IMR-90 (cell line): ENCODE data around the gene SBK3. TPM values are rescaled to one million over a fixed set of nuclear protein-coding genes. Genes with fewer than 3 reads are reported as not detected.

Experiments
- ATAC-seq: fragments of 200-7000 bp; cut with Tn5 transposase; 2 replicates; pipeline ENCODE4 v1.9.1; 2020; ENCODE audit warnings: low read depth, mild to moderate bottlenecking, moderate library complexity
- BruUV-seq: library from RNA; stranded (reverse); fragments of 400-500 nt; replicated peaks from 2 replicates; lab custom pipeline; 2021; lab: Mats Ljungman, UMichigan
- CTCF ChIA-PET: fragments of 300-600 bp; formaldehyde crosslinking; extraction: SDS; loops from one replicate; lab custom pipeline; 2021; ENCODE audit warnings: antibody characterized with exemption; lab: Yijun Ruan, JAX
- POLR2A ChIA-PET: fragments of 300-600 bp; sonication (Branson Sonifier 250); formaldehyde crosslinking; loops from one replicate; lab custom pipeline; 2022; ENCODE audit warnings: antibody characterized with exemption; ENCODE audit not compliant: unreplicated experiment; lab: Charles Lee
- DNase-seq: peaks from one replicate; pipeline ENCODE4 v3.0.0; 2013
- H2AFZ ChIP-seq: replicated peaks from 2 replicates; pipeline ENCODE3; 2013; ENCODE audit warnings: low read length, mild to moderate bottlenecking; ENCODE audit not compliant: poor library complexity
- H2AK5ac ChIP-seq: 2 replicates; pipeline ENCODE4 v1.6.1; 2013; ENCODE audit warnings: low read depth, low read length, inconsistent platforms
- H2AK9ac ChIP-seq: replicated peaks from 2 replicates; pipeline ENCODE3; 2013; ENCODE audit warnings: mild to moderate bottlenecking, low read depth, low read length, moderate library complexity; ENCODE audit not compliant: poor library complexity
- H2BK120ac ChIP-seq: 2 replicates; pipeline ENCODE4 v1.6.1; 2013; ENCODE audit warnings: low read depth, low read length, inconsistent platforms
- H2BK15ac ChIP-seq: 3 replicates; pipeline ENCODE4 v1.6.1; 2013; ENCODE audit warnings: low read depth, low read length, inconsistent platforms
- H2BK20ac ChIP-seq: 2 replicates; pipeline ENCODE4 v1.6.1; 2013; ENCODE audit warnings: low read depth, mild to moderate bottlenecking, inconsistent platforms, low read length, moderate library complexity
- H2BK5ac ChIP-seq: 2 replicates; pipeline ENCODE4 v1.6.1; 2013; ENCODE audit warnings: mild to moderate bottlenecking, low read depth, low read length, inconsistent platforms; ENCODE audit not compliant: poor library complexity, severe bottlenecking
- H3K14ac ChIP-seq: replicated peaks from 2 replicates; pipeline ENCODE4 v1.6.1; 2013; ENCODE audit warnings: low read depth, low read length, inconsistent platforms
- H3K18ac ChIP-seq: 2 replicates; pipeline ENCODE4 v1.6.1; 2013; ENCODE audit warnings: low read depth, low read length, control low read depth
- H3K23ac ChIP-seq: 2 replicates; pipeline ENCODE4 v1.6.1; 2013; ENCODE audit warnings: low read depth, low read length, inconsistent platforms
- H3K27ac ChIP-seq: 2 replicates; pipeline ENCODE4 v1.5.1; 2013; ENCODE audit warnings: mild to moderate bottlenecking, control low read depth, low read length; ENCODE audit not compliant: insufficient read depth
- H3K27me3 ChIP-seq: 2 replicates; pipeline ENCODE4 v1.6.1; 2013; ENCODE audit warnings: low read length; ENCODE audit not compliant: control insufficient read depth, insufficient read depth
- H3K36me3 ChIP-seq: 2 replicates; pipeline ENCODE4 v1.6.1; 2013; ENCODE audit warnings: low read length, mixed read lengths; ENCODE audit not compliant: control insufficient read depth, insufficient read depth
- H3K4ac ChIP-seq: 2 replicates; pipeline ENCODE4 v1.6.1; 2013; ENCODE audit warnings: low read depth, low read length, inconsistent platforms
- H3K4me1 ChIP-seq: 2 replicates; pipeline ENCODE4 v1.6.1; 2013; ENCODE audit warnings: low read length, mixed read lengths; ENCODE audit not compliant: control insufficient read depth, insufficient read depth
- H3K4me2 ChIP-seq: 2 replicates; pipeline ENCODE4 v1.6.1; 2013; ENCODE audit warnings: low read depth, mild to moderate bottlenecking, control low read depth, low read length, moderate library complexity
- H3K4me3 ChIP-seq: 2 replicates; pipeline ENCODE4 v1.5.1; 2013; ENCODE audit warnings: low read depth, mild to moderate bottlenecking, control low read depth, low read length, moderate library complexity; ENCODE audit not compliant: insufficient read depth
- H3K56ac ChIP-seq: 2 replicates; pipeline ENCODE4 v1.6.1; 2013; ENCODE audit warnings: low read length, inconsistent platforms; ENCODE audit not compliant: insufficient read depth; ENCODE audit errors: extremely low read depth
- H3K79me1 ChIP-seq, 2 experiments: 2 replicates each; pipeline ENCODE4 v1.6.1; 2013; ENCODE audit warnings: low read length in 2 of 2, inconsistent platforms in 1 of 2, low read depth in 1 of 2
- H3K9ac ChIP-seq: 2 replicates; pipeline ENCODE4 v1.6.1; 2013; ENCODE audit warnings: low read depth, low read length, control low read depth
- H3K9me1 ChIP-seq: 2 replicates; pipeline ENCODE4 v1.6.1; 2013; ENCODE audit warnings: low read length, inconsistent platforms; ENCODE audit not compliant: insufficient read depth
- H3K9me3 ChIP-seq: 2 replicates; pipeline ENCODE4 v1.6.1; 2013; ENCODE audit warnings: low read length; ENCODE audit not compliant: control insufficient read depth, insufficient read depth
- H4K20me1 ChIP-seq: 2 replicates; pipeline ENCODE4 v1.6.1; 2013; ENCODE audit warnings: low read length, inconsistent platforms; ENCODE audit not compliant: insufficient read depth
- H4K5ac ChIP-seq: 2 replicates; pipeline ENCODE4 v1.6.1; 2013; ENCODE audit warnings: mild to moderate bottlenecking, low read depth, low read length, control low read depth
- H4K8ac ChIP-seq, 2 experiments: 2 replicates each; pipeline ENCODE4 v1.6.1; 2013; ENCODE audit warnings: low read depth in 2 of 2, low read length in 2 of 2, control low read depth in 1 of 2, inconsistent platforms in 1 of 2
- H4K91ac ChIP-seq: 2 replicates; pipeline ENCODE4 v1.6.1; 2013; ENCODE audit warnings: low read depth, low read length, inconsistent platforms; ENCODE audit not compliant: insufficient read depth
- BHLHE40 ChIP-seq: fragments of 150-350 bp; IDR thresholded peaks from 2 replicates; pipeline ENCODE4 v1.6.1; 2016; ENCODE audit warnings: mild to moderate bottlenecking, low read depth, low read length
- CEBPB ChIP-seq: IDR thresholded peaks from 2 replicates; pipeline ENCODE4 v1.6.1; 2012; ENCODE audit warnings: low read depth, low read length, improper control_type of control experiment
- CHD1 ChIP-seq: IDR thresholded peaks from 2 replicates; pipeline ENCODE4 v1.6.1; 2012; ENCODE audit warnings: low read depth, low read length, improper control_type of control experiment
- CTCF ChIP-seq: conservative IDR thresholded peaks from 2 replicates; pipeline ENCODE4 v1.5.1; 2012; ENCODE audit warnings: mild to moderate bottlenecking, low read depth, low read length, improper control_type of control experiment
- FOS ChIP-seq: fragments of 150-350 bp; IDR thresholded peaks from 2 replicates; pipeline ENCODE4 v1.6.1; 2016; ENCODE audit warnings: low read depth, low read length
- MAFK ChIP-seq: IDR thresholded peaks from 2 replicates; pipeline ENCODE4 v1.6.1; 2012; ENCODE audit warnings: low read depth, low read length, improper control_type of control experiment
- MAZ ChIP-seq: IDR thresholded peaks from 2 replicates; pipeline ENCODE4 v1.6.1; 2012; ENCODE audit warnings: low read depth, mild to moderate bottlenecking, low read length, improper control_type of control experiment, moderate library complexity, borderline replicate concordance
- MXI1 ChIP-seq: IDR thresholded peaks from 2 replicates; pipeline ENCODE4 v1.6.1; 2012; ENCODE audit warnings: low read depth, mild to moderate bottlenecking, low read length, moderate library complexity, borderline replicate concordance
- NFE2L2 ChIP-seq: fragments of 150-350 bp; IDR thresholded peaks from 2 replicates; pipeline ENCODE4 v1.6.1; 2016; ENCODE audit warnings: low read depth, mild to moderate bottlenecking, low read length
- POLR2A ChIP-seq: IDR thresholded peaks from 2 replicates; pipeline ENCODE4 v1.6.1; 2012; ENCODE audit warnings: mild to moderate bottlenecking, low read depth, low read length
- RAD21 ChIP-seq: IDR thresholded peaks from 2 replicates; pipeline ENCODE4 v1.6.1; 2012; ENCODE audit warnings: low read length, improper control_type of control experiment
- RCOR1 ChIP-seq: IDR thresholded peaks from 2 replicates; pipeline ENCODE4 v1.6.1; 2012; ENCODE audit warnings: mild to moderate bottlenecking, low read length, improper control_type of control experiment; ENCODE audit not compliant: insufficient replicate concordance
- RFX5 ChIP-seq: IDR thresholded peaks from 2 replicates; pipeline ENCODE4 v1.8.0; 2012; ENCODE audit warnings: low read depth, mild to moderate bottlenecking, low read length, moderate library complexity
- USF2 ChIP-seq: fragments of 150-350 bp; IDR thresholded peaks from 2 replicates; pipeline ENCODE4 v1.6.1; 2017; ENCODE audit warnings: mild to moderate bottlenecking, antibody characterized with exemption, low read length, low read depth
- WGBS, 2 experiments: methylation state at CpG; one replicate each; pipeline versions ENCODE4 v1.1.5 to v1.1.7; 2013; ENCODE audit warnings: missing lambda C conversion rate in 2 of 2; ENCODE audit not compliant: insufficient read length in 1 of 2; ENCODE audit errors: extremely low coverage in 2 of 2; 5-methylcytosine and 5-hydroxymethylcytosine counted together
- dilution Hi-C: fragments of 300-500 bp; cut with HindIII; formaldehyde crosslinking; loops from one replicate; pipeline ENCODE4 v1.14.3; 2018; ENCODE audit warnings: low sequenced_read_pairs; ENCODE audit not compliant: unreplicated experiment
- in situ Hi-C: fragments of 300-500 bp; cut with MboI; formaldehyde crosslinking; loops from 3 replicates; pipeline ENCODE4 v1.14.3; 2019; ENCODE audit warnings: low sequenced_read_pairs, inconsistent platforms, mixed read lengths
- intact Hi-C: fragments of 100-400 bp; cut with micrococcal nuclease; formaldehyde crosslinking; loops from 2 replicates; pipeline ENCODE4 v1.10.0; 2022
- polyA plus RNA-seq, 3 experiments: library from polyadenylated mRNA; depleted of rRNA; stranded (reverse); fragments of >200 nt; gene quantifications; 2 replicates each; pipeline ENCODE4 v1.2.3, GENCODE V29; 2012; ENCODE audit warnings: low replicate concordance in 1 of 3
- total RNA-seq: library from RNA; depleted of rRNA; stranded (reverse); fragments of >200 nt; gene quantifications from 2 replicates; pipeline ENCODE4 v1.2.3, GENCODE V29; 2012
- TF ChIP-seq, protein P1 (sequence below): fragments of 150-350 bp; IDR thresholded peaks from 2 replicates; pipeline ENCODE4 v1.6.1; 2016; ENCODE audit warnings: low read depth, mild to moderate bottlenecking, low read length, moderate library complexity, borderline replicate concordance

Gene SBK3
- total and polyA plus RNA-seq, 2 of the 4 experiments (the other 2 are of a cell fraction): 0.05 to 0.18 TPM

DNA sequence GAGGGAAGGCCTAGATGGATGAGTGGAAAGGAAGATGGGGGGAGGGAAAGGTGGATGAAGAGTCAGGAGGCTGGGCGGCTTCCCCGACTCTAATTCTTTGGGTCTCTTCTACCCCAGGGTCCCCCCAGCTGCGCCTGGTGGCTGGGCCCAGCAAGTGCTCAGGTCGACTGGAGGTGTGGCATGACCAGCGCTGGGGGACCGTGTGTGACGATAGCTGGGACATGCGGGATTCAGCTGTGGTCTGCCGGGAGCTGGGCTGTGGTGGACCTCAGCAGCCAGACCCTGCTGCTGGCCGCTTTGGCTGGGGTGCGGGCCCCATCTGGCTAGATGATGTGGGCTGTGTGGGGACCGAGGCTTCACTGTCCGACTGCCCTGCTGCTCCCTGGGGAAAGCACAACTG lies 47.6 kb downstream of the SBK3 start:
- no peak overlapping the region for H2AK9ac ChIP-seq
- H3K27ac ChIP-seq: no peak overlapping the region
- WGBS, 2 experiments: 96% methylated on average over 9 of the region's 13 CpGs; no CpG with 5 or more reads in 1 of the 2 experiments
- H3K9me1 ChIP-seq: peaks cover 3% of the 10 kb centered on the region
- H3K23ac ChIP-seq: no peak overlapping the region
- H3K4ac ChIP-seq: no peak overlapping the region
- no peaks in the 10 kb centered on the region for H3K9me3 ChIP-seq
- no peaks in the 10 kb centered on the region for H3K27me3 ChIP-seq
- TF ChIP-seq MXI1 (no peak), FOS (no peak), CEBPB (no peak), CHD1 (no peak), MAFK (no peak), CTCF (no peak), USF2 (no peak), RAD21 (no peak), BHLHE40 (no peak), RCOR1 (no peak), POLR2A (no peak), NFE2L2 (no peak), MAZ (no peak), RFX5 (no peak)
- TF ChIP-seq, protein P1, sequence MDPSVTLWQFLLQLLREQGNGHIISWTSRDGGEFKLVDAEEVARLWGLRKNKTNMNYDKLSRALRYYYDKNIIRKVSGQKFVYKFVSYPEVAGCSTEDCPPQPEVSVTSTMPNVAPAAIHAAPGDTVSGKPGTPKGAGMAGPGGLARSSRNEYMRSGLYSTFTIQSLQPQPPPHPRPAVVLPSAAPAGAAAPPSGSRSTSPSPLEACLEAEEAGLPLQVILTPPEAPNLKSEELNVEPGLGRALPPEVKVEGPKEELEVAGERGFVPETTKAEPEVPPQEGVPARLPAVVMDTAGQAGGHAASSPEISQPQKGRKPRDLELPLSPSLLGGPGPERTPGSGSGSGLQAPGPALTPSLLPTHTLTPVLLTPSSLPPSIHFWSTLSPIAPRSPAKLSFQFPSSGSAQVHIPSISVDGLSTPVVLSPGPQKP: no peak
- no peak overlapping the region for H2BK15ac ChIP-seq
- no TSS peak for BruUV-seq
- H3K18ac ChIP-seq: no peak overlapping the region
- H3K79me1 ChIP-seq: peaks cover 0 to 17% of the 10 kb centered on the region in 2 experiments
- no peak for DNase-seq
- peak overlapping the region; percentile 51 for H2AFZ ChIP-seq
- H3K9ac ChIP-seq: no peak overlapping the region
- H4K91ac ChIP-seq: no peak overlapping the region
- H4K8ac ChIP-seq: no peak overlapping the region
- no peak for ATAC-seq
- POLR2A ChIA-PET: no interaction called here
- H3K4me1 ChIP-seq: peaks cover 16% of the 10 kb centered on the region
- CTCF ChIA-PET: no interaction called here
- no peak overlapping the region for H3K14ac ChIP-seq
- in situ Hi-C loops: loop anchor here (25.0 kb wide), 1 partner anchor 1035 kb away; the partner anchor contains the start of genes CDC42EP5 and LENG9
- dilution Hi-C loops: no loop called here
- no peak overlapping the region for H3K4me3 ChIP-seq
- no peak overlapping the region for H2BK20ac ChIP-seq
- intact Hi-C loops: no loop called here
- no peak overlapping the region for H3K56ac ChIP-seq
- H2BK5ac ChIP-seq: no peak overlapping the region
- no peak overlapping the region for H2AK5ac ChIP-seq
- H3K4me2 ChIP-seq: no peak overlapping the region
- peaks cover 13% of the 10 kb centered on the region; the same call in 1 of the 2 replicates for H3K36me3 ChIP-seq
- H2BK120ac ChIP-seq: no peak overlapping the region
- no peaks in the 10 kb centered on the region for H4K20me1 ChIP-seq
- no peak overlapping the region for H4K5ac ChIP-seq
